Karpas-422 (cell line): ENCODE measurements around the gene TRIM77. TPM values are rescaled to one million over a fixed set of nuclear protein-coding genes. Genes with fewer than 3 reads are reported as not detected.
"Not testable (repeated sequence)": the region's sequence is repeated elsewhere in the genome, so short reads cannot be mapped to it uniquely, and the experiment has no call there.

ENCODE experiments used
- DNase-seq: peaks from one replicate; pipeline ENCODE4 v3.0.0-alpha.2; 2015
- H2AFZ ChIP-seq: fragments of 200-600 bp; sonication (generic); 2 replicates; pipeline ENCODE4 v1.6.1; 2014; ENCODE audit warnings: antibody characterized with exemption, low read length, mixed read lengths
- H3K27ac ChIP-seq: fragments of 200-600 bp; sonication (generic); 2 replicates; pipeline ENCODE4 v1.5.1; 2014; ENCODE audit warnings: mild to moderate bottlenecking, low read length, moderate library complexity
- H3K27me3 ChIP-seq: fragments of 200-600 bp; sonication (generic); 2 replicates; pipeline ENCODE4 v1.6.1; 2014; ENCODE audit warnings: low read length, mixed read lengths
- H3K36me3 ChIP-seq: fragments of 200-600 bp; sonication (generic); 2 replicates; pipeline ENCODE4 v1.6.1; 2014; ENCODE audit warnings: low read length, mixed read lengths; ENCODE audit not compliant: insufficient read depth
- H3K4me1 ChIP-seq: fragments of 200-600 bp; sonication (generic); 2 replicates; pipeline ENCODE4 v1.6.1; 2014; ENCODE audit warnings: mild to moderate bottlenecking, low read length, mixed read lengths
- H3K4me2 ChIP-seq: fragments of 200-600 bp; sonication (generic); 2 replicates; pipeline ENCODE4 v1.6.1; 2014; ENCODE audit warnings: low read length, low read depth, mild to moderate bottlenecking; ENCODE audit not compliant: poor library complexity, severe bottlenecking
- H3K4me3 ChIP-seq: fragments of 200-600 bp; sonication (generic); 2 replicates; pipeline ENCODE4 v1.5.1; 2014; ENCODE audit warnings: mild to moderate bottlenecking, antibody characterized with exemption, low read length, mixed read lengths
- H3K79me2 ChIP-seq: fragments of 200-600 bp; sonication (generic); 2 replicates; pipeline ENCODE4 v1.6.1; 2014; ENCODE audit warnings: mild to moderate bottlenecking, low read length, mixed read lengths
- H3K9ac ChIP-seq: fragments of 200-600 bp; sonication (generic); 2 replicates; pipeline ENCODE4 v1.6.0; 2014; ENCODE audit warnings: low read length
- H3K9me2 ChIP-seq: fragments of 200-600 bp; sonication (generic), shearing (Covaris generic); replicated peaks from 2 replicates; pipeline ENCODE4 v1.6.0; 2014; ENCODE audit warnings: mild to moderate bottlenecking, low read length, moderate library complexity; ENCODE audit not compliant: insufficient read depth
- H3K9me3 ChIP-seq: fragments of 300-700, 200-600 bp; sonication (generic); 2 replicates; pipeline ENCODE4 v1.6.1; 2014; ENCODE audit warnings: low read length, mixed read lengths
- H4K20me1 ChIP-seq: fragments of 200-600 bp; sonication (generic); 2 replicates; pipeline ENCODE4 v1.6.1; 2014; ENCODE audit warnings: mild to moderate bottlenecking, antibody characterized with exemption, low read length, low read depth; ENCODE audit not compliant: insufficient read depth
- total RNA-seq: library from RNA; depleted of rRNA; stranded (reverse); fragments of >200 nt; shearing (Covaris generic); gene quantifications from 2 replicates; pipeline ENCODE4 v1.2.3, GENCODE V29; 2014; ENCODE audit warnings: low replicate concordance; rRNA removed

TRIM77 gene, protein sequence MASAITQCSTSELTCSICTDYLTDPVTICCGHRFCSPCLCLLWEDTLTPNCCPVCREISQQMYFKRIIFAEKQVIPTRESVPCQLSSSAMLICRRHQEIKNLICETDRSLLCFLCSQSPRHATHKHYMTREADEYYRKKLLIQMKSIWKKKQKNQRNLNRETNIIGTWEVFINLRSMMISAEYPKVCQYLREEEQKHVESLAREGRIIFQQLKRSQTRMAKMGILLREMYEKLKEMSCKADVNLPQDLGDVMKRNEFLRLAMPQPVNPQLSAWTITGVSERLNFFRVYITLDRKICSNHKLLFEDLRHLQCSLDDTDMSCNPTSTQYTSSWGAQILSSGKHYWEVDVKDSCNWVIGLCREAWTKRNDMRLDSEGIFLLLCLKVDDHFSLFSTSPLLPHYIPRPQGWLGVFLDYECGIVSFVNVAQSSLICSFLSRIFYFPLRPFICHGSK
- not detected in 2 replicates for total RNA-seq

- not testable (repeated sequence) for H3K36me3 ChIP-seq, H3K79me2 ChIP-seq
Observed at GRCh38 chr11:89709999-89710398, at the start of gene TRIM77. Gene TRIM77 (plus strand): TSS chr11:89710299. CDS start chr11:89710299, 0 bp downstream.

DNA sequence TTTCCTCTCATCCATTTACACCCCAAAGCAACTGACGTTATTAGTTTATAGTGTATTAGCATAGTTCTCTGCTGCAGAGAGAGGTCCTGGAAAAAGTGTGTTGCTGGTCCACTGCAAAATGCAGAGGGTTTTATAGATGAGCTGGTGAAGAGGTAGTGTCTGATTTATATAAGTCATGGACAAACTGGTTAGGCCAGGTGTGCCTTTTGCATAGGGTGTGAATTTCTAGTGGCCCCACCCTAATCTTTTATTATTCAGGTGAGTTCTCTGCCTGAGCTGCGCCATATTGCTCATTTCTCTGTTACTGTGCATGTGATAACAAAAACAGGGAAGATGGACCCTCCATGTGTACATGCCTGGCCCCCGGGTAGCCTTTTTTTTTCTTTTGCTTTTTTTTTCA is 43.1 kb upstream of the TRIM77 start:
- Histone ChIP-seq H3K9me3 (no peaks in the 10 kb centered on the region), H3K9me2 (no peaks in the 10 kb centered on the region), H3K9ac (no peak overlapping the region), H3K79me2 (no peaks in the 10 kb centered on the region), H3K4me1 (no peaks in the 10 kb centered on the region), H3K27me3 (no peaks in the 10 kb centered on the region), H3K4me2 (no peak overlapping the region), H2AFZ (no peak overlapping the region), H3K4me3 (no peak overlapping the region), H4K20me1 (no peaks in the 10 kb centered on the region), H3K27ac (no peak overlapping the region), H3K36me3 (no peaks in the 10 kb centered on the region)
- DNase-seq: no peak

More at GRCh38 chr11:89709999-89710398, at the start of gene TRIM77:
- not testable (repeated sequence) for H3K4me2 ChIP-seq, H4K20me1 ChIP-seq, H3K4me3 ChIP-seq, H3K4me1 ChIP-seq, H3K9ac ChIP-seq, DNase-seq, H2AFZ ChIP-seq, H3K27me3 ChIP-seq, H3K9me2 ChIP-seq, H3K27ac ChIP-seq, H3K9me3 ChIP-seq

GRCh38 chr11:89668158-89668557 is 41.9 kb upstream of the TRIM77 start:
- not testable (repeated sequence) for H3K4me2 ChIP-seq, H3K79me2 ChIP-seq, DNase-seq, H3K4me3 ChIP-seq, H3K9ac ChIP-seq, H4K20me1 ChIP-seq, H3K9me3 ChIP-seq, H3K27ac ChIP-seq, H3K27me3 ChIP-seq, H3K36me3 ChIP-seq, H3K4me1 ChIP-seq, H2AFZ ChIP-seq, H3K9me2 ChIP-seq

DNA sequence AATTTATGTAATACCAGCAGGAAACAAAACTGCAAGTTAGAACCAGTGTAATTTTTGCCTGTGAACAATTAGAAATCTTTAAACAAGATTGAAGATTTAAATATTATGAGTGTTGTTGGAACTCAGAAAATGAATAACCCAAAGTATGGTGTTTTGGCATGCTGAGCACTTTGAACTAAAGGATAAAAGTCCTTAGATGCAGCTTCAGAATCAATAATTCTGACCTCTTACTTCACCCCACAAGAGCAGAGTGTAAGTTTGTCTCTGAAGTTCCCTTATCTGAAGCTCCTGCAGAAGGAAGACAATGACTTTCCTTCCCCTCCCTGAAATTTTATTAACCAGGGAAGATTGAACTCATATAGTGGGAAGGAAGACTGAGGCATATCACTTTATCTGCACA is 40.5 kb upstream of the TRIM77 start:
- H3K4me3 ChIP-seq, H4K20me1 ChIP-seq, H3K79me2 ChIP-seq, H2AFZ ChIP-seq, H3K27ac ChIP-seq, DNase-seq, H3K9ac ChIP-seq, H3K9me3 ChIP-seq, H3K4me1 ChIP-seq, H3K36me3 ChIP-seq, H3K9me2 ChIP-seq, H3K27me3 ChIP-seq, H3K4me2 ChIP-seq: not testable (repeated sequence)

DNA sequence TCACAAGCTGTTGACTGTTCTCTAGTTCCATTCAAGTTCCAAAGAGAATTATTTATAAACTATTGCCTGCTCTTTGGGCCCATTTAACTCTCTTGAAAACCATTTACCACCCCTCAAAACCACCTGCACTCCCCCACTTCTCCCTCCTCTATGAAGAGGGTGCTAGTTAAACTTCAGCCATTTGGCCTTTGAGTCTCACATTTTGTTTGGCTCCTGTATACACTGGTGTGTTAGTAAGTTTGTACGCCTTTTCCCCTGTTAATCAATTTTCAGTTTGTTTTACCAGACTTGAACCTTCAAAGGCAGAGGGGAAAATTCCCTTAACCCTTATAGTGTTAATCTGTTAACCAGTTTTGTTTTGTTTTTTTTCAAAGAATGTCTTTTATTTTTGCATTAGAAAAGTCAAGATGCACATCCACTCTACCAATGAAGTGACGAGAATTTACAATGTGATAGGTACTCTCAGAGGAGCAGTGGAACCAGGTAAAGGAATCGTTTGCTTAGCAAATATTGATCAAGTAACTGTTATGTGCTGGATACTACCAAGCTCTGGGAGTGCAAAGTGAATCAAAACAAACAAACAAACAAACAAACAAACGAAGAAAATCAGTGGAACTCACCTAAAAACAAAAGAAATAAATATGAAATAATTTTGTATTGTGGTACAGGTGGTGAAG is 40.0 kb upstream of the TRIM77 start:
- H4K20me1 ChIP-seq, H3K27ac ChIP-seq, DNase-seq, H3K9me2 ChIP-seq, H3K4me3 ChIP-seq, H3K4me1 ChIP-seq, H3K36me3 ChIP-seq, H2AFZ ChIP-seq, H3K4me2 ChIP-seq, H3K9me3 ChIP-seq, H3K79me2 ChIP-seq, H3K27me3 ChIP-seq, H3K9ac ChIP-seq: not testable (repeated sequence)

- not testable (repeated sequence) for DNase-seq, H2AFZ ChIP-seq, H3K4me3 ChIP-seq, H3K9me3 ChIP-seq, H4K20me1 ChIP-seq, H3K79me2 ChIP-seq, H3K27me3 ChIP-seq, H3K9ac ChIP-seq, H3K9me2 ChIP-seq, H3K27ac ChIP-seq, H3K4me2 ChIP-seq, H3K36me3 ChIP-seq, H3K4me1 ChIP-seq
Observed at GRCh38 chr11:89672547-89672946, 37.6 kb upstream of the TRIM77 start.

DNA sequence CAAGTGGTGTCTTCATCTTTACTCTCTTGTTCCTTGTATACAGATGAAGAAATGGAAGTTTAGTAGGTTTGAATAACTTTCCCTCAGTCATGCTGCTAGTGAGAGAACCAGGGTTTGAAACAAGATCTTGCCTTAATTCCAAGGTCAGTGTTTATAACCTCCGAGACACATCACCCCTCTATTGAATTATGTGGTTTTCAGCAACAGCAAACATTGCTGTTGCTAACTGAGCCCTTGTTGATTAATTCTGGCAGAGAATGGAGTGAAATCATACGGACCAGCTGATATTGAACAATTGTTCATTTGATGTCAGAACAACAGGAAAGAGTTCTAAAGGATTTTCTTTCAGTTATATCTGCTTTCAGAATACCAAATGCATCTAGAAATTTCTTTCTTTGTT is 36.7 kb upstream of the TRIM77 start:
- H3K4me3 ChIP-seq, H3K4me1 ChIP-seq, H3K4me2 ChIP-seq, H3K36me3 ChIP-seq, H3K79me2 ChIP-seq, H3K9me3 ChIP-seq, H3K9me2 ChIP-seq, H2AFZ ChIP-seq, H3K27me3 ChIP-seq, H3K27ac ChIP-seq, DNase-seq, H3K9ac ChIP-seq, H4K20me1 ChIP-seq: not testable (repeated sequence)

GRCh38 chr11:89675383-89675782 is 34.7 kb upstream of the TRIM77 start:
- not testable (repeated sequence) for H3K27ac ChIP-seq, H3K27me3 ChIP-seq, H4K20me1 ChIP-seq, H3K79me2 ChIP-seq, H3K9me2 ChIP-seq, H2AFZ ChIP-seq, H3K4me3 ChIP-seq, H3K36me3 ChIP-seq, H3K9ac ChIP-seq, H3K4me1 ChIP-seq, H3K4me2 ChIP-seq, H3K9me3 ChIP-seq
- DNase-seq: peak; percentile 70
